ENCODE measurements around the gene OTUD6A. TPM values are rescaled to one million over a fixed set of nuclear protein-coding genes. Genes with fewer than 3 reads are reported as not detected.

Gene OTUD6A
- total and polyA plus RNA-seq, 2 donors = 0.02 TPM; not detected in 1

- Histone ChIP-seq H3K4me3 (ENCODE audit: low read length in 2 of 2) (no peak overlapping the region), H3K4me1 (ENCODE audit: control insufficient read depth in 2 of 2, insufficient read depth in 2 of 2, low read length in 2 of 2) (no peaks in the 10 kb centered on the region), H3K27ac (ENCODE audit: low read depth in 1 of 2, low read length in 1 of 2) (no peak overlapping the region), H3K27me3 (ENCODE audit: control insufficient read depth in 2 of 2, insufficient read depth in 1 of 2, low read length in 1 of 2) (no peaks in the 10 kb centered on the region), H3K9me3 (ENCODE audit: control insufficient read depth in 2 of 2, insufficient read depth in 1 of 2, low read length in 1 of 2) (no peaks in the 10 kb centered on the region), H3K36me3 (ENCODE audit: control insufficient read depth in 2 of 2, insufficient read depth in 2 of 2, low read length in 1 of 2) (no peaks in the 10 kb centered on the region)
- 6% methylated on average over 4 of the region's 4 CpGs for WGBS
- DNase-seq (ENCODE audit: low read depth in 6 of 9, low spot score in 9 of 9) = peak in 5 of 9 donors; percentile 8 to 56 (median 14)
These were observed 31.9 kb upstream of the OTUD6A start for GRCh38 chrX:70030301-70030767.

GRCh38 chrX:70032792-70033191 lies 29.5 kb upstream of the OTUD6A start:
- DNase-seq (ENCODE audit: low read depth in 6 of 9, low spot score in 9 of 9) = no peak
- H3K36me3 ChIP-seq (ENCODE audit: control insufficient read depth in 2 of 2, insufficient read depth in 2 of 2, low read length in 1 of 2) = no peaks in the 10 kb centered on the region
- H3K27me3 ChIP-seq (ENCODE audit: control insufficient read depth in 2 of 2, insufficient read depth in 1 of 2, low read length in 1 of 2) = no peaks in the 10 kb centered on the region
- no peaks in the 10 kb centered on the region for H3K9me3 ChIP-seq (ENCODE audit: control insufficient read depth in 2 of 2, insufficient read depth in 1 of 2, low read length in 1 of 2)
- 81% methylated on average over 2 of the region's 2 CpGs for WGBS
- no peak overlapping the region for H3K4me3 ChIP-seq (ENCODE audit: low read length in 2 of 2)
- no peak overlapping the region for H3K27ac ChIP-seq (ENCODE audit: low read depth in 1 of 2, low read length in 1 of 2)
- no peaks in the 10 kb centered on the region for H3K4me1 ChIP-seq (ENCODE audit: control insufficient read depth in 2 of 2, insufficient read depth in 2 of 2, low read length in 2 of 2)

- 66% methylated on average over 10 of the region's 10 CpGs for WGBS
- DNase-seq (ENCODE audit: low read depth in 6 of 9, low spot score in 9 of 9) = peak in 6 of 9 donors; percentile 2 to 43 (median 6)
- H3K27ac ChIP-seq (ENCODE audit: low read depth in 1 of 2, low read length in 1 of 2) = no peak overlapping the region
- no peaks in the 10 kb centered on the region for H3K27me3 ChIP-seq (ENCODE audit: control insufficient read depth in 2 of 2, insufficient read depth in 1 of 2, low read length in 1 of 2)
- no peak overlapping the region for H3K4me3 ChIP-seq (ENCODE audit: low read length in 2 of 2)
- no peaks in the 10 kb centered on the region for H3K4me1 ChIP-seq (ENCODE audit: control insufficient read depth in 2 of 2, insufficient read depth in 2 of 2, low read length in 2 of 2)
- no peaks in the 10 kb centered on the region for H3K9me3 ChIP-seq (ENCODE audit: control insufficient read depth in 2 of 2, insufficient read depth in 1 of 2, low read length in 1 of 2)
- no peaks in the 10 kb centered on the region for H3K36me3 ChIP-seq (ENCODE audit: control insufficient read depth in 2 of 2, insufficient read depth in 2 of 2, low read length in 1 of 2)
These were observed 28.8 kb upstream of the OTUD6A start for GRCh38 chrX:70033348-70034051.

GRCh38 chrX:70034646-70035045 lies 27.6 kb upstream of the OTUD6A start:
- Histone ChIP-seq H3K27me3 (ENCODE audit: control insufficient read depth in 2 of 2, insufficient read depth in 1 of 2, low read length in 1 of 2) (no peaks in the 10 kb centered on the region), H3K4me3 (ENCODE audit: low read length in 2 of 2) (no peak overlapping the region), H3K36me3 (ENCODE audit: control insufficient read depth in 2 of 2, insufficient read depth in 2 of 2, low read length in 1 of 2) (no peaks in the 10 kb centered on the region), H3K4me1 (ENCODE audit: control insufficient read depth in 2 of 2, insufficient read depth in 2 of 2, low read length in 2 of 2) (no peaks in the 10 kb centered on the region), H3K27ac (ENCODE audit: low read depth in 1 of 2, low read length in 1 of 2) (no peak overlapping the region), H3K9me3 (ENCODE audit: control insufficient read depth in 2 of 2, insufficient read depth in 1 of 2, low read length in 1 of 2) (no peaks in the 10 kb centered on the region)
- WGBS = 91% methylated on average over 4 of the region's 4 CpGs
- no peak for DNase-seq (ENCODE audit: low read depth in 6 of 9, low spot score in 9 of 9)

GRCh38 chrX:70038515-70038914 lies 23.7 kb upstream of the OTUD6A start:
- H3K27ac ChIP-seq (ENCODE audit: low read depth in 1 of 2, low read length in 1 of 2) = no peak overlapping the region

GRCh38 chrX:70038951-70039350 lies 23.3 kb upstream of the OTUD6A start:
- Histone ChIP-seq H3K27ac (ENCODE audit: low read depth in 1 of 2, low read length in 1 of 2) (no peak overlapping the region), H3K36me3 (ENCODE audit: control insufficient read depth in 2 of 2, insufficient read depth in 2 of 2, low read length in 1 of 2) (no peaks in the 10 kb centered on the region), H3K9me3 (ENCODE audit: control insufficient read depth in 2 of 2, insufficient read depth in 1 of 2, low read length in 1 of 2) (no peaks in the 10 kb centered on the region), H3K27me3 (ENCODE audit: control insufficient read depth in 2 of 2, insufficient read depth in 1 of 2, low read length in 1 of 2) (no peaks in the 10 kb centered on the region), H3K4me3 (ENCODE audit: low read length in 2 of 2) (no peak overlapping the region), H3K4me1 (ENCODE audit: control insufficient read depth in 2 of 2, insufficient read depth in 2 of 2, low read length in 2 of 2) (no peaks in the 10 kb centered on the region)
- 97% methylated on average over 1 of the region's 1 CpG for WGBS
- DNase-seq (ENCODE audit: low read depth in 6 of 9, low spot score in 9 of 9) = no peak

More at GRCh38 chrX:70038515-70038914, 23.7 kb upstream of the OTUD6A start:
- Histone ChIP-seq H3K4me3 (ENCODE audit: low read length in 2 of 2) (no peak overlapping the region), H3K4me1 (ENCODE audit: control insufficient read depth in 2 of 2, insufficient read depth in 2 of 2, low read length in 2 of 2) (no peaks in the 10 kb centered on the region), H3K36me3 (ENCODE audit: control insufficient read depth in 2 of 2, insufficient read depth in 2 of 2, low read length in 1 of 2) (no peaks in the 10 kb centered on the region), H3K9me3 (ENCODE audit: control insufficient read depth in 2 of 2, insufficient read depth in 1 of 2, low read length in 1 of 2) (no peaks in the 10 kb centered on the region), H3K27me3 (ENCODE audit: control insufficient read depth in 2 of 2, insufficient read depth in 1 of 2, low read length in 1 of 2) (no peaks in the 10 kb centered on the region)
- WGBS = 98% methylated on average over 2 of the region's 2 CpGs
- no peak for DNase-seq (ENCODE audit: low read depth in 6 of 9, low spot score in 9 of 9)

GRCh38 chrX:70039758-70040157 lies 22.5 kb upstream of the OTUD6A start:
- no peak for DNase-seq (ENCODE audit: low read depth in 6 of 9, low spot score in 9 of 9)
- no peak overlapping the region for H3K27ac ChIP-seq (ENCODE audit: low read depth in 1 of 2, low read length in 1 of 2)
- 100% methylated on average over 2 of the region's 2 CpGs for WGBS
- H3K36me3 ChIP-seq (ENCODE audit: control insufficient read depth in 2 of 2, insufficient read depth in 2 of 2, low read length in 1 of 2) = no peaks in the 10 kb centered on the region
- H3K27me3 ChIP-seq (ENCODE audit: control insufficient read depth in 2 of 2, insufficient read depth in 1 of 2, low read length in 1 of 2) = no peaks in the 10 kb centered on the region
- H3K9me3 ChIP-seq (ENCODE audit: control insufficient read depth in 2 of 2, insufficient read depth in 1 of 2, low read length in 1 of 2) = no peaks in the 10 kb centered on the region
- no peaks in the 10 kb centered on the region for H3K4me1 ChIP-seq (ENCODE audit: control insufficient read depth in 2 of 2, insufficient read depth in 2 of 2, low read length in 2 of 2)
- no peak overlapping the region for H3K4me3 ChIP-seq (ENCODE audit: low read length in 2 of 2)

- no peaks in the 10 kb centered on the region for H3K9me3 ChIP-seq (ENCODE audit: control insufficient read depth in 2 of 2, insufficient read depth in 1 of 2, low read length in 1 of 2)
- no peak for DNase-seq (ENCODE audit: low read depth in 6 of 9, low spot score in 9 of 9)
These were observed 20.3 kb upstream of the OTUD6A start for GRCh38 chrX:70041993-70042392.

GRCh38 chrX:70042399-70043371 lies 19.6 kb upstream of the OTUD6A start:
- Histone ChIP-seq H3K9me3 (ENCODE audit: control insufficient read depth in 2 of 2, insufficient read depth in 1 of 2, low read length in 1 of 2) (no peaks in the 10 kb centered on the region), H3K36me3 (ENCODE audit: control insufficient read depth in 2 of 2, insufficient read depth in 2 of 2, low read length in 1 of 2) (no peaks in the 10 kb centered on the region), H3K4me3 (ENCODE audit: low read length in 2 of 2) (no peak overlapping the region), H3K4me1 (ENCODE audit: control insufficient read depth in 2 of 2, insufficient read depth in 2 of 2, low read length in 2 of 2) (no peaks in the 10 kb centered on the region), H3K27me3 (ENCODE audit: control insufficient read depth in 2 of 2, insufficient read depth in 1 of 2, low read length in 1 of 2) (no peaks in the 10 kb centered on the region), H3K27ac (ENCODE audit: low read depth in 1 of 2, low read length in 1 of 2) (no peak overlapping the region)
- 95% methylated on average over 11 of the region's 11 CpGs for WGBS
- DNase-seq (ENCODE audit: low read depth in 6 of 9, low spot score in 9 of 9) = no peak

More at GRCh38 chrX:70041993-70042392, 20.3 kb upstream of the OTUD6A start:
- no peaks in the 10 kb centered on the region for H3K27me3 ChIP-seq (ENCODE audit: control insufficient read depth in 2 of 2, insufficient read depth in 1 of 2, low read length in 1 of 2)
- 97% methylated on average over 6 of the region's 6 CpGs for WGBS
- no peak overlapping the region for H3K27ac ChIP-seq (ENCODE audit: low read depth in 1 of 2, low read length in 1 of 2)
- H3K4me3 ChIP-seq (ENCODE audit: low read length in 2 of 2) = no peak overlapping the region
- H3K4me1 ChIP-seq (ENCODE audit: control insufficient read depth in 2 of 2, insufficient read depth in 2 of 2, low read length in 2 of 2) = no peaks in the 10 kb centered on the region
- no peaks in the 10 kb centered on the region for H3K36me3 ChIP-seq (ENCODE audit: control insufficient read depth in 2 of 2, insufficient read depth in 2 of 2, low read length in 1 of 2)
